GM19397 (cell line): ENCODE data around the gene GCNT3.
A peak's percentile ranks its signal among the peaks of the same experiment; 100 is the strongest.
"Not testable (repeated sequence)": the region's sequence is repeated elsewhere in the genome, so short reads cannot be mapped to it uniquely, and the experiment has no call there.

Experiments used
- ATAC-seq: cut with Tn5 transposase; IDR thresholded peaks from one replicate; pipeline ENCODE4 v1.9.1; 2021; ENCODE audit warnings: mild to moderate bottlenecking, moderate library complexity; ENCODE audit not compliant: unreplicated experiment

Gene GCNT3

GRCh38 chr15:59616379-59616778, 4.8 kb downstream of the GCNT3 start:
- no peak for ATAC-seq

- no peak for ATAC-seq
Observed at GRCh38 chr15:59618406-59618805, 6.8 kb downstream of the GCNT3 start.

- peak; percentile 61 for ATAC-seq
Observed at GRCh38 chr15:59622289-59622688, 10.7 kb downstream of the GCNT3 start.

- ATAC-seq = no peak
Observed at GRCh38 chr15:59632714-59633113, 21.1 kb downstream of the GCNT3 start.

- ATAC-seq = no peak
Observed at GRCh38 chr15:59636184-59636583, 24.6 kb downstream of the GCNT3 start.

- not testable (repeated sequence) for ATAC-seq
Observed at GRCh38 chr15:59637507-59637906, 25.9 kb downstream of the GCNT3 start.

- no peak for ATAC-seq
Observed at GRCh38 chr15:59642351-59642750, 30.8 kb downstream of the GCNT3 start.

GRCh38 chr15:59644756-59645155, 33.2 kb downstream of the GCNT3 start:
- no peak for ATAC-seq

GRCh38 chr15:59645812-59646211, 34.2 kb downstream of the GCNT3 start:
- ATAC-seq = not testable (repeated sequence)

- no peak for ATAC-seq
Observed at GRCh38 chr15:59646277-59646676, 34.7 kb downstream of the GCNT3 start.

GRCh38 chr15:59647085-59647484, 35.5 kb downstream of the GCNT3 start:
- ATAC-seq = no peak

- ATAC-seq = no peak
Observed at GRCh38 chr15:59649603-59650002, 38.0 kb downstream of the GCNT3 start.

- no peak for ATAC-seq
Observed at GRCh38 chr15:59654046-59654445, 42.5 kb downstream of the GCNT3 start.

GRCh38 chr15:59656897-59657634, 45.5 kb downstream of the GCNT3 start, which contains the start of gene GTF2A2:
Gene GTF2A2, minus strand, starts transcription at chr15:59657515. Its CDS starts 5,238 bp downstream, at chr15:59652277.
- peak; percentile 99 for ATAC-seq

- ATAC-seq = peak; percentile 6
Observed at GRCh38 chr15:59657635-59658125, 46.1 kb downstream of the GCNT3 start.

- ATAC-seq = no peak
Observed at GRCh38 chr15:59659366-59659765, 47.8 kb downstream of the GCNT3 start.

GRCh38 chr15:59662260-59662659, 50.7 kb downstream of the GCNT3 start:
- ATAC-seq = no peak

GRCh38 chr15:59668556-59668955, 57.0 kb downstream of the GCNT3 start:
- ATAC-seq = no peak
